Ectodermal cell (in vitro differentiated cells): Measurements from ENCODE around the gene FILIP1.

ENCODE experiments used
- H3K27ac ChIP-seq: 2 replicates; pipeline ENCODE4 v1.7.0; 2013; ENCODE audit warnings: mild to moderate bottlenecking, low read depth, low read length; ENCODE audit not compliant: insufficient read depth, poor library complexity, severe bottlenecking
- H3K27me3 ChIP-seq: 2 replicates; pipeline ENCODE4 v1.7.0; 2013; ENCODE audit warnings: mild to moderate bottlenecking, low read length; ENCODE audit not compliant: insufficient read depth, control insufficient read depth, poor library complexity, severe bottlenecking
- H3K36me3 ChIP-seq: one replicate; pipeline ENCODE4 v1.7.0; 2013; ENCODE audit warnings: low read length; ENCODE audit not compliant: control insufficient read depth, insufficient read depth
- H3K4me1 ChIP-seq: one replicate; pipeline ENCODE4 v1.7.0; 2013; ENCODE audit warnings: low read length; ENCODE audit not compliant: control insufficient read depth, insufficient read depth
- H3K4me3 ChIP-seq: 2 replicates; pipeline ENCODE4 v1.7.0; 2013; ENCODE audit warnings: low read depth, low read length, control low read depth; ENCODE audit not compliant: insufficient read depth
- H3K9me3 ChIP-seq: 2 replicates; pipeline ENCODE4 v1.7.0; 2013; ENCODE audit warnings: mild to moderate bottlenecking, low read length, moderate library complexity; ENCODE audit not compliant: control insufficient read depth
- WGBS, 2 experiments: methylation state at CpG; one replicate each; pipeline ENCODE4 v1.1.7; 2013; ENCODE audit warnings: missing lambda C conversion rate in 2 of 2; 5-methylcytosine and 5-hydroxymethylcytosine counted together

Gene FILIP1

DNA sequence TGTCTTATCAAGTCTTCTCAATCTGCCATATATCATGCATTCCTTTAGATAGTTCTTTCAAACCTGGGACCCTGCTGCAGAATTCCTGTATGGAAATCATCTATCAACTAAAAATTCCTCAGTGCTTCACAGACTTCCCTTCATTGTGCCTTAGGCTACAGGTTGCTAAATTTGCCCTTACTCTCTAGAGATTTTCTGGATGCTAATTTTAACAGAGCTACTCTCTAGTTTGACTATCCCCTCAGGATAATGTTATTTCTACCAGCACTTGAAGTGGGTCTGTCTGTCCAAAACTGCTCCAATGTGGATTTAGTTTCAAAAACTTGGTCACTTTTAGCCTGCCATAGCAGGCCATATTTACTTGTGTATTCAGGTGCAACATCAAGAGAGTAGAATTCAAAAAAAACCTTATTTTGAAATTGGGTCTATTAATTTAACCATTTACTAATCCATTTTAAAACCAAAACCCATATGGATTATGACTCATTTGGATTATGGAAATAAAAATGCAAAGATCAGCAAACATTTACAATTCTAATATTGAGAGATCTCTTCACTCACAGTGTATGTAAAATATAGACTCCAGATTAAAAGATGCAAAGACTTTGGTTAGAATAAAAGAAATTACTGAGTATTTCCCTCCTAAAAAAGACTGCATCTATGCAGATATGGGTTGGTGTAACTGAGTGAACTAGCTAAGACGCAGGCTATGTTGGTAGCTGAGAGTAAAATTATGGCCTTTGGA lies 236.1 kb downstream of the FILIP1 start:
- H3K4me1 ChIP-seq: no peaks in the 10 kb centered on the region

DNA sequence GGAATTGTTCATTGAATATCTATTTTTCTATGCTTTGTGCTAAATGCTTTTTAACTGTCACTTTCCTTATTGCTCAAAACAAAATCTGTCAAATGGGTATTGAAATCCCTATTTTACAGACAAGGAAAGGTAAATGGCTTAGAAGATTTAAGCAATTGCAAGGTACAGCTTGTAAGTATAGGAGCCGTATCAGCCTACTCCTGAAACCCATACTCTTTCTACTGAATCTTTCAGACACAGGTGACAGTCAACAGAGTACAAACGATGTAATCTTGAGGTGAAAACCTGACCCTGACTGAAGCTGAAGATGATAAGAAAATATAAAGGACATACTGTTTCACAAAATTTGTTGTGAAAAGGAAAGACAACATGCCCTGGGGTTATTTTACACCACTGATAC lies 243.0 kb downstream of the FILIP1 start:
- Histone ChIP-seq H3K4me1 (no peaks in the 10 kb centered on the region), H3K9me3 (no peaks in the 10 kb centered on the region), H3K4me3 (no peak overlapping the region), H3K27ac (no peak overlapping the region), H3K27me3 (peaks cover 5% of the 10 kb centered on the region), H3K36me3 (no peaks in the 10 kb centered on the region)
- 92 to 93% methylated on average over 2 of the region's 2 CpGs for WGBS, 2 experiments

More for the DNA sequence above, 236.1 kb downstream of the FILIP1 start:
- Histone ChIP-seq H3K4me3 (no peak overlapping the region), H3K36me3 (peaks cover 5% of the 10 kb centered on the region), H3K9me3 (no peaks in the 10 kb centered on the region), H3K27me3 (no peaks in the 10 kb centered on the region), H3K27ac (no peak overlapping the region)
- 100% methylated on average over 1 of the region's 1 CpG for WGBS, 2 experiments

DNA sequence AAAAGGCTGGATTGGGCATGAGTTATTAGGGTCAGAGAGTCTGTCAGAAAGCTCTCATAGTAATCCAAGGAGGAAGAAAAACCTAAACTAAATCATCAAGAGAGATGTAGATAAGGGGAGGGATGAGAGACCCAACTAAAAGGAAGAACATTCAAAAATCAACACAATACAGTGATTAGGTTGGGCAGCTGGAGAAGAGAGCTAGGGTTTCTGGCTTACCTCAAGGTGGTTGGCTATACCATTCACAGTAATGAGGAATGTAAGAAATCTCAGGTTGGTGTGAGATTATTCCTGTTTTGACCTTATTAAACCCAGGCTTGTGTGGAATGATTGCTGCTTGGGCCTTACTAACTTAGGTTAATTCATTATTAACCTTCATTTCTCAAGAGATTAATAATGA lies 243.8 kb downstream of the FILIP1 start:
- Histone ChIP-seq H3K9me3 (no peaks in the 10 kb centered on the region), H3K27me3 (peaks cover 5% of the 10 kb centered on the region), H3K27ac (no peak overlapping the region), H3K4me3 (no peak overlapping the region), H3K36me3 (no peaks in the 10 kb centered on the region), H3K4me1 (no peaks in the 10 kb centered on the region)

DNA sequence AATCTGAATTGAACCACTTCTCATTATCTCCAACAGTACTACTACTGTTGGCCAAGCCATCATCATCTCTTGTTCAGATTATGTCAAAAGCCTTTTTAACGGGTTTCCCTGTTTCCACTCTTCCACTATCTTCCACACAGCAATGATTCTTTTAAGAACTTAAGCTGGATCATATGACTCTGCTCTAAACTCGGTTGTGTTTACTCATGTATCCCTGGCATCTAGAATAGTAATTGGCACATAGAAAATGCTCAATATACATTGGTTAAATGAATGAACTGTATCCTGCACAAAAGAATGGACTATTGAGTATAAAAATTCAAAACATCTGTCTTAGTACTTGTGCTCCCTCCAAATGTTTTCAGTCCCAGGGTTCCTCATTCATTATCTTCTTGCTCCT lies 247.2 kb downstream of the FILIP1 start:
- WGBS, 2 experiments: 87 to 90% methylated on average over 2 of the region's 2 CpGs
- no peaks in the 10 kb centered on the region for H3K36me3 ChIP-seq

DNA sequence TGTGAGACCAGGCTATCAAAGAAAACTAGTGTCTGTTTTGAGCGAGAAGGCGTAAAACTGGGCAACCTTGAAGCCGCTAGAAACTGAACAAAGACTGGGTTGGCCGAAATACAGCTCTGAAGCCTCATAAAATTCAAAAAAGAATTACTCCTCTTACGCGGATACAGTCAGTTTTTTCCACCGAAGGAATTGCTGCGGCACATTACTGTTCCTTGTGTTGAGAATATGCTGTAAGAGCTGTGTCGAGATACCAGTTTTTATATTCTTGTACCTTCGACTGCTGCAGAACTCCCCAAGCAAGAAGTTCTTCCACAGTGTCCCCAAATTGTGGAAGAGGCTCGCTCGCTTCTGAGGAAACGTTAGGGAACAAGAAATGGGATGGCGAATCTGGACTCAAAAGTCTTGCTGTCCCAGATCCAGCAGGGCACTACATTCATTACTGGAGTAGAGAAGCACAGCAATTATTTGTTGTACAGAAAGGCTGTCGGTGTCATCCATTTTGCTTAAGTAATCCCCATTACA lies 249.5 kb downstream of the FILIP1 start:
- no peak overlapping the region for H3K27ac ChIP-seq
- peak overlapping the region; percentile 99 for H3K4me3 ChIP-seq
- no peaks in the 10 kb centered on the region for H3K4me1 ChIP-seq
- no peaks in the 10 kb centered on the region for H3K9me3 ChIP-seq
- 60 to 65% methylated on average over 15 of the region's 15 CpGs for WGBS, 2 experiments
- H3K27me3 ChIP-seq: peaks cover 5% of the 10 kb centered on the region
- H3K36me3 ChIP-seq: peaks cover 10% of the 10 kb centered on the region

More for the DNA sequence above, 247.2 kb downstream of the FILIP1 start:
- no peak overlapping the region for H3K4me3 ChIP-seq
- H3K27me3 ChIP-seq: peaks cover 5% of the 10 kb centered on the region
- H3K9me3 ChIP-seq: no peaks in the 10 kb centered on the region
- no peaks in the 10 kb centered on the region for H3K4me1 ChIP-seq
- H3K27ac ChIP-seq: no peak overlapping the region

DNA sequence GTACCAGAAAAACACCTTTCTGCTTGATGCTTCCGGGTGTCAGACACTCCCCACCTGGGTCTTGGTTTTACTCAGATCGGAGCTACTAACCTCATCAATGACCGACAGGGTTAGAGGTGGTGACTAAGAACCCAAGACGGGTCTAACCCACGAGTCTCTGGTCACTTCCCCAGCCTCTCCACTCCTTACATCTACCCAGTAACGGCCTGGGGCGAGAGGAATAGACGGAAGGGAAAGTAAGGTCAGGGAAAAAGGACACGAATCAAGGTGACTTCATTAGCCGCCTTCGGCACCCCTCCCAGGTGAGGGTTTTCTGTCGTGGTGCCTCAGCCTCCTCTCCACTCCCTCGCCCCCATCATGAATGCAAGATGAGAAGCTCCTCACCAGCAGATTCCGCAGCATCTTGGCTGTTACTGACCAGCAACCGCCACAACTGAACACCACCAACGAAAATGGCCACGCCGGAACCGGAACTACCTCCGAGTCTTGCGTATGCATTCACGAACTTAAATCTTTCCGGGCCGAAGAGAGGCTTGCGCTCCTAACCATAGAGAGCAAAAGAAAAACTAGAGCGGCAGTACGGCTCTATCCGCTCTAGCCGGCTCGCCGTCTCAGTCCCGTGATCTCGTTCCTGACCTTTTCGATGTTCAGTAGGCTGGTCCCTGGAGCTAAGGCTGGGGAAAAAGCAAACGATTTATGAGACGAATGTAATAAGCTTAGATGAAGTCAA lies 250.1 kb downstream of the FILIP1 start, which contains the start of gene COX7A2:
Gene COX7A2, minus strand, starts transcription at position 469 of the 730 bp plus-strand sequence. Its CDS starts 67 bp downstream, at position 402.
- Histone ChIP-seq H3K36me3 (peaks cover 15% of the 10 kb centered on the region), H3K9me3 (no peaks in the 10 kb centered on the region), H3K4me3 (peak within 1 kb of the TSS; percentile 99), H3K27ac (peak within 1 kb of the TSS; percentile 88), H3K27me3 (peaks cover 5% of the 10 kb centered on the region), H3K4me1 (no peaks in the 10 kb centered on the region)
- 0 to 2% methylated on average over 36 of the region's 36 CpGs for WGBS, 2 experiments
